Activated naive CD8-positive, alpha-beta T cell (primary cell): ENCODE measurements around the gene SPNS1.
A peak's percentile ranks its signal among the peaks of the same experiment; 100 is the strongest.
"Not testable (repeated sequence)": the region's sequence is repeated elsewhere in the genome, so short reads cannot be mapped to it uniquely, and the experiment has no call there.

ENCODE experiments used
- H3K27ac Mint-ChIP-seq: one replicate; pipeline ENCODE4 v1.8.0; 2021; ENCODE audit warnings: mixed read lengths
- H3K27me3 Mint-ChIP-seq: one replicate; pipeline ENCODE4 v1.8.0; 2021; ENCODE audit warnings: mixed read lengths
- H3K36me3 Mint-ChIP-seq: one replicate; pipeline ENCODE4 v1.8.0; 2021; ENCODE audit warnings: mixed read lengths
- H3K4me1 Mint-ChIP-seq: one replicate; pipeline ENCODE4 v1.8.0; 2021; ENCODE audit warnings: low read depth, mixed read lengths
- H3K4me3 Mint-ChIP-seq: one replicate; pipeline ENCODE4 v1.8.0; 2021; ENCODE audit warnings: mild to moderate bottlenecking, mixed read lengths
- H3K9me3 Mint-ChIP-seq: one replicate; pipeline ENCODE4 v1.8.0; 2021; ENCODE audit warnings: low read depth, mixed read lengths

SPNS1 gene

GRCh38 chr16:28980330-28980729, 5.8 kb downstream of the SPNS1 start:
- not testable (repeated sequence) for H3K4me3 Mint-ChIP-seq, H3K9me3 Mint-ChIP-seq, H3K27ac Mint-ChIP-seq, H3K27me3 Mint-ChIP-seq
- Mint-ChIP-seq H3K36me3 (peaks cover 19% of the 10 kb centered on the region), H3K4me1 (peaks cover 42% of the 10 kb centered on the region)

- H3K27me3 Mint-ChIP-seq, result no peaks in the 10 kb centered on the region
- peaks cover 19% of the 10 kb centered on the region for H3K36me3 Mint-ChIP-seq
- no peak overlapping the region for H3K4me3 Mint-ChIP-seq
- H3K4me1 Mint-ChIP-seq, result peaks cover 36% of the 10 kb centered on the region
- no peak overlapping the region for H3K27ac Mint-ChIP-seq
- no peaks in the 10 kb centered on the region for H3K9me3 Mint-ChIP-seq
Observed at GRCh38 chr16:28980929-28981328, 6.4 kb downstream of the SPNS1 start.

- no peak overlapping the region for H3K4me3 Mint-ChIP-seq
- peaks cover 31% of the 10 kb centered on the region for H3K4me1 Mint-ChIP-seq
- no peaks in the 10 kb centered on the region for H3K27me3 Mint-ChIP-seq
- no peak overlapping the region for H3K27ac Mint-ChIP-seq
- peaks cover 19% of the 10 kb centered on the region for H3K36me3 Mint-ChIP-seq
- H3K9me3 Mint-ChIP-seq, result no peaks in the 10 kb centered on the region
Observed at GRCh38 chr16:28981517-28981916, 6.9 kb downstream of the SPNS1 start.

GRCh38 chr16:28982418-28982817, 7.8 kb downstream of the SPNS1 start:
- Mint-ChIP-seq H3K4me3 (peak overlapping the region; percentile 7), H3K4me1 (peaks cover 29% of the 10 kb centered on the region), H3K27ac (no peak overlapping the region), H3K27me3 (no peaks in the 10 kb centered on the region), H3K9me3 (no peaks in the 10 kb centered on the region), H3K36me3 (peaks cover 22% of the 10 kb centered on the region)

- H3K27me3 Mint-ChIP-seq, result no peaks in the 10 kb centered on the region
Observed at GRCh38 chr16:28982949-28983348, 8.4 kb downstream of the SPNS1 start.

GRCh38 chr16:28983644-28984043, 9.1 kb downstream of the SPNS1 start:
- peak overlapping the region; percentile 84 for H3K4me3 Mint-ChIP-seq
- H3K9me3 Mint-ChIP-seq, result no peaks in the 10 kb centered on the region
- H3K4me1 Mint-ChIP-seq, result peaks cover 26% of the 10 kb centered on the region
- H3K36me3 Mint-ChIP-seq, result peaks cover 25% of the 10 kb centered on the region
- no peaks in the 10 kb centered on the region for H3K27me3 Mint-ChIP-seq
- peak overlapping the region; percentile 89 for H3K27ac Mint-ChIP-seq

More at GRCh38 chr16:28982949-28983348, 8.4 kb downstream of the SPNS1 start:
- Mint-ChIP-seq H3K27ac (peak overlapping the region; percentile 89), H3K4me3 (peak overlapping the region; percentile 84), H3K4me1 (peaks cover 29% of the 10 kb centered on the region), H3K9me3 (no peaks in the 10 kb centered on the region), H3K36me3 (peaks cover 25% of the 10 kb centered on the region)

- Mint-ChIP-seq H3K27ac (peak overlapping the region; percentile 89), H3K36me3 (peaks cover 25% of the 10 kb centered on the region), H3K4me1 (peaks cover 30% of the 10 kb centered on the region), H3K9me3 (no peaks in the 10 kb centered on the region), H3K4me3 (peak overlapping the region; percentile 84), H3K27me3 (no peaks in the 10 kb centered on the region)
Observed at GRCh38 chr16:28984091-28984490, 9.5 kb downstream of the SPNS1 start.

GRCh38 chr16:28984619-28985135, 10.1 kb downstream of the SPNS1 start, which contains the start of gene LAT:
TSS of gene LAT (plus strand) at chr16:28985052. CDS start at chr16:28985418, 366 bp downstream.
- peaks cover 25% of the 10 kb centered on the region for H3K36me3 Mint-ChIP-seq
- H3K4me1 Mint-ChIP-seq, result peaks cover 36% of the 10 kb centered on the region
- no peaks in the 10 kb centered on the region for H3K27me3 Mint-ChIP-seq
- peak within 1 kb of the TSS; percentile 89 for H3K4me3 Mint-ChIP-seq
- H3K27ac Mint-ChIP-seq, result peak within 1 kb of the TSS; percentile 98
- H3K9me3 Mint-ChIP-seq, result no peaks in the 10 kb centered on the region

- Mint-ChIP-seq H3K27ac (peak overlapping the region; percentile 98), H3K9me3 (no peaks in the 10 kb centered on the region), H3K36me3 (peaks cover 30% of the 10 kb centered on the region), H3K4me1 (peaks cover 42% of the 10 kb centered on the region), H3K27me3 (no peaks in the 10 kb centered on the region), H3K4me3 (peak overlapping the region; percentile 89)
Observed at GRCh38 chr16:28985211-28986041, 10.8 kb downstream of the SPNS1 start.

- Mint-ChIP-seq H3K36me3 (peaks cover 33% of the 10 kb centered on the region), H3K4me1 (peaks cover 48% of the 10 kb centered on the region)
Observed at GRCh38 chr16:28986046-28986445, 11.5 kb downstream of the SPNS1 start.

GRCh38 chr16:28986492-28986891, 11.9 kb downstream of the SPNS1 start:
- Mint-ChIP-seq H3K27ac (peak overlapping the region; percentile 98), H3K27me3 (no peaks in the 10 kb centered on the region), H3K4me3 (peak overlapping the region; percentile 89), H3K9me3 (no peaks in the 10 kb centered on the region), H3K36me3 (peaks cover 33% of the 10 kb centered on the region), H3K4me1 (peaks cover 52% of the 10 kb centered on the region)

More at GRCh38 chr16:28986046-28986445, 11.5 kb downstream of the SPNS1 start:
- Mint-ChIP-seq H3K27me3 (no peaks in the 10 kb centered on the region), H3K4me3 (peak overlapping the region; percentile 89), H3K27ac (peak overlapping the region; percentile 98), H3K9me3 (no peaks in the 10 kb centered on the region)

- H3K27ac Mint-ChIP-seq, result peak overlapping the region; percentile 98
- H3K36me3 Mint-ChIP-seq, result peaks cover 28% of the 10 kb centered on the region
- H3K9me3 Mint-ChIP-seq, result no peaks in the 10 kb centered on the region
- H3K27me3 Mint-ChIP-seq, result no peaks in the 10 kb centered on the region
- peak overlapping the region; percentile 89 for H3K4me3 Mint-ChIP-seq
- H3K4me1 Mint-ChIP-seq, result peaks cover 57% of the 10 kb centered on the region
Observed at GRCh38 chr16:28987170-28987853, 12.7 kb downstream of the SPNS1 start.

- H3K4me3 Mint-ChIP-seq, result peak overlapping the region; percentile 89
- no peaks in the 10 kb centered on the region for H3K27me3 Mint-ChIP-seq
- no peaks in the 10 kb centered on the region for H3K9me3 Mint-ChIP-seq
- H3K27ac Mint-ChIP-seq, result peak overlapping the region; percentile 98
- peaks cover 61% of the 10 kb centered on the region for H3K4me1 Mint-ChIP-seq
- peaks cover 19% of the 10 kb centered on the region for H3K36me3 Mint-ChIP-seq
Observed at GRCh38 chr16:28989363-28989762, 14.8 kb downstream of the SPNS1 start.

- H3K27me3 Mint-ChIP-seq, result no peaks in the 10 kb centered on the region
- H3K4me3 Mint-ChIP-seq, result peak overlapping the region; percentile 89
- peak overlapping the region; percentile 98 for H3K27ac Mint-ChIP-seq
- H3K9me3 Mint-ChIP-seq, result no peaks in the 10 kb centered on the region
- peaks cover 63% of the 10 kb centered on the region for H3K4me1 Mint-ChIP-seq
- peaks cover 19% of the 10 kb centered on the region for H3K36me3 Mint-ChIP-seq
Observed at GRCh38 chr16:28990375-28991040, 15.9 kb downstream of the SPNS1 start.
